Measurements from ENCODE around the gene SERPINB11. TPM values are rescaled to one million over a fixed set of nuclear protein-coding genes. Genes with fewer than 3 reads are reported as not detected.
"Not testable (repeated sequence)": the region's sequence is repeated elsewhere in the genome, so short reads cannot be mapped to it uniquely, and the experiment has no call there.

SERPINB11 gene
- not detected for total RNA-seq

- no peak within 1 kb of the TSS for H3K4me3 Mint-ChIP-seq
- no peak for TF ChIP-seq CTCF (IDR thresholded peaks at IDR 0.05)
Observed at GRCh38 chr18:63702660-63703059, at the start of gene SERPINB11. Gene SERPINB11, plus strand, starts transcription at chr18:63702960. Its CDS starts 7,234 bp downstream, at chr18:63710194.

GRCh38 chr18:63658920-63659319 lies 43.8 kb upstream of the SERPINB11 start:
- H3K9me3 Mint-ChIP-seq; intact Hi-C loops (cut with micrococcal nuclease); H3K27me3 Mint-ChIP-seq; H3K36me3 Mint-ChIP-seq (ENCODE audit: low read depth); CTCF ChIA-PET; H3K4me3 Mint-ChIP-seq; ATAC-seq; DNase-seq; H3K27ac Mint-ChIP-seq; H3K4me1 Mint-ChIP-seq (ENCODE audit: low read depth): not testable (repeated sequence)
- POLR2A ChIA-PET = interaction anchor here (1.1 kb wide), 1 partner anchor 19 kb away, joined by 3 read pairs; no protein-coding TSS in a partner anchor

More at GRCh38 chr18:63702660-63703059, at the start of gene SERPINB11:
- Mint-ChIP-seq H3K4me1 (ENCODE audit: low read depth) (no peaks in the 10 kb centered on the region), H3K9me3 (no peaks in the 10 kb centered on the region), H3K27ac (no peak within 1 kb of the TSS), H3K36me3 (ENCODE audit: low read depth) (no peaks in the 10 kb centered on the region), H3K27me3 (no peaks in the 10 kb centered on the region)
- CTCF ChIA-PET = no interaction called here
- intact Hi-C loops (cut with micrococcal nuclease) = no loop called here
- POLR2A ChIA-PET = no interaction called here
- no peak for DNase-seq
- ATAC-seq = no peak

- H3K27ac Mint-ChIP-seq; H3K4me3 Mint-ChIP-seq; CTCF ChIA-PET; DNase-seq; H3K27me3 Mint-ChIP-seq; POLR2A ChIA-PET; H3K9me3 Mint-ChIP-seq; ATAC-seq; H3K36me3 Mint-ChIP-seq (ENCODE audit: low read depth); intact Hi-C loops (cut with micrococcal nuclease); H3K4me1 Mint-ChIP-seq (ENCODE audit: low read depth): not testable (repeated sequence)
Observed at GRCh38 chr18:63661750-63662149, 41.0 kb upstream of the SERPINB11 start, which contains the start of gene SERPINB3. Gene SERPINB3, minus strand, starts transcription at chr18:63661893. Its CDS starts 677 bp downstream, at chr18:63661216.

GRCh38 chr18:63664571-63664970 lies 38.2 kb upstream of the SERPINB11 start:
- intact Hi-C loops (cut with micrococcal nuclease) = no loop called here
- no peak for DNase-seq
- Mint-ChIP-seq H3K36me3 (ENCODE audit: low read depth) (no peaks in the 10 kb centered on the region), H3K4me1 (ENCODE audit: low read depth) (no peaks in the 10 kb centered on the region), H3K27ac (no peak overlapping the region), H3K27me3 (no peaks in the 10 kb centered on the region), H3K9me3 (peaks cover 5% of the 10 kb centered on the region), H3K4me3 (no peak overlapping the region)
- CTCF ChIA-PET = interaction anchor here (1.0 kb wide), 1 partner anchor 86 kb away, joined by 3 read pairs; no protein-coding TSS in a partner anchor
- TF ChIP-seq CTCF (IDR thresholded peaks at IDR 0.05) = no peak
- ATAC-seq = no peak
- POLR2A ChIA-PET = no interaction called here

GRCh38 chr18:63676526-63677323 lies 26.0 kb upstream of the SERPINB11 start:
- H3K9me3 Mint-ChIP-seq = peaks cover 4% of the 10 kb centered on the region
- ChIA-PET POLR2A (no interaction called here), CTCF (interaction anchor here (1.0 kb wide), 1 partner anchor 158 kb away, joined by 4 read pairs; no protein-coding TSS in a partner anchor)
- intact Hi-C loops (cut with micrococcal nuclease) = no loop called here
- no peaks in the 10 kb centered on the region for H3K4me1 Mint-ChIP-seq (ENCODE audit: low read depth)
- no peak for ATAC-seq
- H3K36me3 Mint-ChIP-seq (ENCODE audit: low read depth) = no peaks in the 10 kb centered on the region
- peaks cover 2% of the 10 kb centered on the region for H3K27me3 Mint-ChIP-seq
- no peak overlapping the region for H3K27ac Mint-ChIP-seq
- no peak for TF ChIP-seq CTCF (IDR thresholded peaks at IDR 0.05)
- no peak overlapping the region for H3K4me3 Mint-ChIP-seq
- no peak for DNase-seq

Measured in activated CD8-positive, alpha-beta T cell treated with anti-CD3 and anti-CD28 coated beads for 36 hours (primary cell).